OCI-LY1 (cell line): Measurements from ENCODE around the gene CHST12.

Source experiments
- H2AFZ ChIP-seq: fragments of 200-600 bp; sonication (generic), shearing (Covaris generic); 2 replicates; pipeline ENCODE4 v1.6.0; 2014; ENCODE audit warnings: antibody characterized with exemption, mild to moderate bottlenecking, low read length
- H3F3A ChIP-seq: fragments of 200-600 bp; sonication (generic), shearing (Covaris generic); 2 replicates; pipeline ENCODE4 v1.6.0; 2014; ENCODE audit warnings: mild to moderate bottlenecking, antibody characterized with exemption, low read length, moderate library complexity; ENCODE audit not compliant: insufficient read depth
- H3K27ac ChIP-seq: fragments of 200-600 bp; sonication (generic); 2 replicates; pipeline ENCODE4 v1.5.1; 2014; ENCODE audit warnings: low read length, mixed run types, mild to moderate bottlenecking, low read depth; ENCODE audit not compliant: poor library complexity, severe bottlenecking
- H3K27me3 ChIP-seq: fragments of 200-600 bp; sonication (generic); 2 replicates; pipeline ENCODE4 v1.6.0; 2014; ENCODE audit warnings: antibody characterized with exemption, mild to moderate bottlenecking, low read length, moderate library complexity; ENCODE audit not compliant: insufficient read depth
- H3K36me3 ChIP-seq: fragments of 200-600 bp; sonication (generic); 2 replicates; pipeline ENCODE4 v1.6.1; 2014; ENCODE audit warnings: mild to moderate bottlenecking, antibody characterized with exemption, low read length, moderate library complexity, mixed read lengths; ENCODE audit not compliant: insufficient read depth
- H3K4me1 ChIP-seq: fragments of 200-600 bp; sonication (generic); 2 replicates; pipeline ENCODE4 v1.5.1; 2014; ENCODE audit warnings: mild to moderate bottlenecking, low read length, moderate library complexity; ENCODE audit not compliant: insufficient read depth, severe bottlenecking
- H3K4me2 ChIP-seq: fragments of 200-600 bp; sonication (generic), shearing (Covaris generic); 2 replicates; pipeline ENCODE4 v1.6.1; 2014; ENCODE audit warnings: low read length
- H3K4me3 ChIP-seq: fragments of 200-600 bp; sonication (generic); 2 replicates; pipeline ENCODE4 v1.5.1; 2014; ENCODE audit warnings: low read length, low read depth, mild to moderate bottlenecking, mixed read lengths; ENCODE audit not compliant: poor library complexity, severe bottlenecking
- H3K79me2 ChIP-seq: fragments of 200-600 bp; shearing (Covaris generic); 2 replicates; pipeline ENCODE4 v1.6.1; 2016; ENCODE audit warnings: mixed run types, low read length, mixed read lengths; ENCODE audit not compliant: insufficient read depth
- H3K9ac ChIP-seq: fragments of 200-600 bp; sonication (generic), shearing (Covaris generic); 2 replicates; pipeline ENCODE4 v1.6.1; 2014; ENCODE audit warnings: mild to moderate bottlenecking, low read length, mixed read lengths
- H3K9me2 ChIP-seq: fragments of 200-600 bp; sonication (generic), shearing (Covaris generic); 2 replicates; pipeline ENCODE4 v1.6.1; 2014; ENCODE audit warnings: low read depth, mild to moderate bottlenecking, low read length, mixed read lengths
- H3K9me3 ChIP-seq: fragments of 200-600 bp; shearing (Covaris generic); 2 replicates; pipeline ENCODE4 v1.6.1; 2014; ENCODE audit warnings: low read length, mixed read lengths
- H4K20me1 ChIP-seq: fragments of 200-600 bp; sonication (generic), shearing (Covaris generic); 2 replicates; pipeline ENCODE4 v1.6.0; 2016; ENCODE audit warnings: mild to moderate bottlenecking, low read length; ENCODE audit not compliant: insufficient read depth
- EZH2 ChIP-seq: fragments of 200-600 bp; sonication (generic), shearing (Covaris generic); IDR thresholded peaks from 2 replicates; pipeline ENCODE4 v1.8.0; 2017; ENCODE audit warnings: borderline replicate concordance, mixed run types, mild to moderate bottlenecking, antibody characterized with exemption, low read length, moderate library complexity, mixed read lengths
- TF ChIP-seq, protein P1 (sequence below): fragments of 200-600 bp; sonication (generic), shearing (Covaris generic); IDR thresholded peaks from 2 replicates; pipeline ENCODE4 v1.5.1; 2017; ENCODE audit warnings: mild to moderate bottlenecking, antibody characterized with exemption, low read length, moderate library complexity, mixed read lengths

CHST12 gene

DNA sequence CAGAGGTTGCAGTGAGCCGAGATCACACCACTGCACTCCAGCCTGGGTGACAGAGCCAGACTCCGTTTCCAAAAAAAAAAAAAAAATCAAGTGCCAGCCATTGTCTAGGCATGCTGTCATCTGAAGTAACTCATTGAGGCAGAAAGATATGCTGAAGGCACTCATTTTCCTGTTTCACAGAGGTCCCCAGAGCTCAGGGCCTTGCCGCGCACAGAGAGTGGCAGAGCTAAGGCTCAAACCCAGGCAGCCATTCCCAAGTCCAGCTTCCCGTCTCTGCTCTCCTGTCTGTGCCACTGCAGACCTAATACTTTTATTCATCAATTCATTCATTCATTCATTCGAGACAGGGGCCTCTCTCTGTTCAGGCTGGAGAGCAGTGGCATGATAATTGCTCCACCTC is 69.3 kb downstream of the CHST12 start:
- H3K27me3 ChIP-seq: no peaks in the 10 kb centered on the region
- TF ChIP-seq, protein P1, sequence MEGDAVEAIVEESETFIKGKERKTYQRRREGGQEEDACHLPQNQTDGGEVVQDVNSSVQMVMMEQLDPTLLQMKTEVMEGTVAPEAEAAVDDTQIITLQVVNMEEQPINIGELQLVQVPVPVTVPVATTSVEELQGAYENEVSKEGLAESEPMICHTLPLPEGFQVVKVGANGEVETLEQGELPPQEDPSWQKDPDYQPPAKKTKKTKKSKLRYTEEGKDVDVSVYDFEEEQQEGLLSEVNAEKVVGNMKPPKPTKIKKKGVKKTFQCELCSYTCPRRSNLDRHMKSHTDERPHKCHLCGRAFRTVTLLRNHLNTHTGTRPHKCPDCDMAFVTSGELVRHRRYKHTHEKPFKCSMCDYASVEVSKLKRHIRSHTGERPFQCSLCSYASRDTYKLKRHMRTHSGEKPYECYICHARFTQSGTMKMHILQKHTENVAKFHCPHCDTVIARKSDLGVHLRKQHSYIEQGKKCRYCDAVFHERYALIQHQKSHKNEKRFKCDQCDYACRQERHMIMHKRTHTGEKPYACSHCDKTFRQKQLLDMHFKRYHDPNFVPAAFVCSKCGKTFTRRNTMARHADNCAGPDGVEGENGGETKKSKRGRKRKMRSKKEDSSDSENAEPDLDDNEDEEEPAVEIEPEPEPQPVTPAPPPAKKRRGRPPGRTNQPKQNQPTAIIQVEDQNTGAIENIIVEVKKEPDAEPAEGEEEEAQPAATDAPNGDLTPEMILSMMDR: no peak
- no peak for TF ChIP-seq EZH2
- no peak overlapping the region for H2AFZ ChIP-seq
- H3K9me3 ChIP-seq: no peaks in the 10 kb centered on the region
- no peak overlapping the region for H3K27ac ChIP-seq
- H3K9me2 ChIP-seq: no peaks in the 10 kb centered on the region
- H3K4me2 ChIP-seq: no peak overlapping the region
- H3K4me1 ChIP-seq: no peaks in the 10 kb centered on the region
- H3K79me2 ChIP-seq: no peaks in the 10 kb centered on the region
- no peak overlapping the region for H3K4me3 ChIP-seq
- no peak overlapping the region for H3K9ac ChIP-seq
- no peaks in the 10 kb centered on the region for H4K20me1 ChIP-seq
- H3F3A ChIP-seq: no peaks in the 10 kb centered on the region
- H3K36me3 ChIP-seq: no peaks in the 10 kb centered on the region

DNA sequence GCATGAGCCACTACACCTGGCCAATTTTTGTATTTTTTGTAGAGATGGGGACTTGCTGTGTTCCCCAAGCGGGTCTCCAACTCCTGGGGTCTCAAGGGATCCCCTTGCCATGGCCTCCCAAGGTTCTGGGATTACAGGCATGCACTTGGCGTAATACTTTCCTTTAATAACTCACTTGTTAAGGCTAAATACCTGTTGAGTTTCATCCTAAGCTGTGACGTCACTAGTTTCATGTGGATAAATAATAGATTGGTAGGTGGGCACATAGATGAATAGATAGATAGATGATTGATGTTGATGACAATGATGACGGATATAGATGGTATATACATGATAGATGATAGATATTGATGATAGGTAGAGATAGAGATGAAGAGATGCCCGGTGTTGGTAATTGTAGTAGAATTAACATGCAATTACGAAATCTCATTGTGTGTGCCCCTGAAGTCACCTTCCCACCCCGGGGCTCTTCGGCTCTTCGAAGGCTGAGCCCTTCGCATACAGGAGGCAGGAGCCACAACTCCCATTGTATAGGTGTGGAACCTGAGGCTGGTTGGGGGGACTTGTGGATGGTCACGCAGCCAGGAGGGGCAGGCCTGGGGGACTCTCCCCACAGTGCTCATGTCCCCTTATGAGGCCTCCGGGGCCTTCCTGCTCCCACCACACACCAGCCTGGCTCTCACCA is 70.2 kb downstream of the CHST12 start:
- H3K4me3 ChIP-seq: no peak overlapping the region
- H2AFZ ChIP-seq: no peak overlapping the region
- no peak overlapping the region for H3K9ac ChIP-seq
- H3K36me3 ChIP-seq: no peaks in the 10 kb centered on the region
- H3F3A ChIP-seq: no peaks in the 10 kb centered on the region
- no peak overlapping the region for H3K27ac ChIP-seq
- H3K4me2 ChIP-seq: no peak overlapping the region
- TF ChIP-seq, protein P1: no peak
- TF ChIP-seq EZH2: no peak
- H3K79me2 ChIP-seq: no peaks in the 10 kb centered on the region
- H3K27me3 ChIP-seq: peaks cover 6% of the 10 kb centered on the region; the same call in 1 of the 2 replicates
- H3K9me3 ChIP-seq: no peaks in the 10 kb centered on the region
- no peaks in the 10 kb centered on the region for H3K9me2 ChIP-seq
- H4K20me1 ChIP-seq: no peaks in the 10 kb centered on the region
- H3K4me1 ChIP-seq: no peaks in the 10 kb centered on the region

DNA sequence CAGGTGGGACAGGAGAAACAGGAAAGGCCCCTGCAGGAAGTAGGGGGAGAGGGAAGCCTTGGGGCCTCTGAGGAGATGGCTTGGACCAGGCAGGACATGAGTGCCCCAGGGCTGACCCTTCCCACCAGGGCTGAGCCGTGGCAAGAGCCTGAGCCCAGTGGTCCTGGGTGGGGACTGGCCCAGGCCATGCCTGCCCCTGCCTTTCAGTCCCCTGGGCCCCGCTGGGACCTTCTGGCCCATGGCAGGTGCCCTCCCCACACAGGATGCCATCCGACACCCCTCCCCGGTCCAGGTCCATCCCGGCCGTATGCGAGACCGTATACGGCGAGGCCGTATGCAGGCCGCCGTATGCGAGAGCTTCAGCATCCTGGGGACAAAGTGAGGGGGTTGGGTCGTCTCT is 70.8 kb downstream of the CHST12 start:
- TF ChIP-seq, protein P1: no peak
- TF ChIP-seq EZH2: no peak

More for the DNA sequence above, 70.8 kb downstream of the CHST12 start:
- Histone ChIP-seq H3K36me3 (no peaks in the 10 kb centered on the region), H3K4me1 (no peaks in the 10 kb centered on the region), H3K27me3 (peaks cover 6% of the 10 kb centered on the region; the same call in 1 of the 2 replicates), H3K9me3 (no peaks in the 10 kb centered on the region), H3K9ac (no peak overlapping the region), H3K9me2 (no peaks in the 10 kb centered on the region), H2AFZ (no peak overlapping the region), H3K27ac (no peak overlapping the region), H3F3A (no peaks in the 10 kb centered on the region), H3K79me2 (no peaks in the 10 kb centered on the region), H3K4me2 (no peak overlapping the region), H3K4me3 (no peak overlapping the region), H4K20me1 (no peaks in the 10 kb centered on the region)
